Esophagus muscularis mucosa (tissue), 4 donors: Measurements from ENCODE around the gene PCED1B. TPM values are rescaled to one million over a fixed set of nuclear protein-coding genes. Genes with fewer than 3 reads are reported as not detected.

Experiments
- DNase-seq: peaks from one replicate; pipeline ENCODE4 v3.0.0-alpha.2; 2017; ENCODE audit errors: extremely low spot score
- H3K27ac ChIP-seq, 4 donors: fragments of 200-600 bp; sonication (generic); replicated peaks in 1 of 4; 1 replicate in 3 of 4; 2 replicates in 1 of 4; pipeline ENCODE4 v1.5.1; 2016 to 2019; ENCODE audit warnings: mild to moderate bottlenecking in 1 of 4
- H3K27me3 ChIP-seq, 4 donors: fragments of 200-600 bp; sonication (generic); one replicate each; pipeline versions ENCODE4 v1.5.1 to v1.6.0; 2016 to 2019
- H3K36me3 ChIP-seq, 4 donors: fragments of 200-600 bp; sonication (generic); one replicate each; pipeline ENCODE4 v1.5.1; 2016 to 2019
- H3K4me1 ChIP-seq, 4 donors: fragments of 200-600 bp; sonication (generic); one replicate each; pipeline ENCODE4 v1.5.1; 2016 to 2019
- H3K4me3 ChIP-seq, 4 donors: fragments of 200-600 bp; sonication (generic); 1 replicate in 2 of 4; 2 replicates in 2 of 4; pipeline ENCODE4 v1.5.1; 2016 to 2019; ENCODE audit warnings: mild to moderate bottlenecking in 4 of 4, moderate library complexity in 1 of 4
- H3K9me3 ChIP-seq, 4 donors: fragments of 200-600 bp; sonication (generic); 1 replicate in 3 of 4; 2 replicates in 1 of 4; pipeline ENCODE4 v1.5.1; 2016 to 2019
- CTCF ChIP-seq, 3 experiments: fragments of 200-600 bp in 2 of 3; fragments of 450-650 bp in 1 of 3; sonication (generic) in 2 of 3; IDR thresholded peaks; one replicate each; pipeline ENCODE4 v1.5.1; 2017 to 2019; ENCODE audit warnings: antibody characterized with exemption in 3 of 3, mild to moderate bottlenecking in 2 of 3, moderate library complexity in 1 of 3
- EP300 ChIP-seq: sonication (generic); formaldehyde crosslinking; IDR thresholded peaks from one replicate; pipeline ENCODE4 v1.6.1; 2017; ENCODE audit warnings: antibody characterized with exemption
- POLR2A ChIP-seq: fragments of 450-650 bp; IDR thresholded peaks from one replicate; pipeline ENCODE4 v1.6.1; 2017; ENCODE audit warnings: antibody characterized with exemption, moderate library complexity, mild to moderate bottlenecking, low read depth
- POLR2AphosphoS5 ChIP-seq, 2 donors: sonication (generic); formaldehyde crosslinking; IDR thresholded peaks; one replicate each; pipeline ENCODE4 v1.6.1; 2017; ENCODE audit warnings: antibody characterized with exemption in 2 of 2
- whole genome bisulfite sequencing: methylation state at CpG from one replicate; pipeline ENCODE4 v1.1.5; 2018; 5-methylcytosine and 5-hydroxymethylcytosine counted together
- intact Hi-C: fragments of 100-400 bp; cut with DNase I; formaldehyde crosslinking; loops from one replicate; pipeline ENCODE4 v1.15.1; 2023
- total RNA-seq, 4 donors: library from RNA; depleted of rRNA; stranded (reverse); fragments of >200 nt; gene quantifications; one replicate each; pipeline versions ENCODE4 v1.1.0 to v1.2.1, GENCODE V29; 2016

The PCED1B gene
- total RNA-seq, 4 donors from 2014 or later, result 0.92 to 2.1 (median 1.1) TPM

DNA sequence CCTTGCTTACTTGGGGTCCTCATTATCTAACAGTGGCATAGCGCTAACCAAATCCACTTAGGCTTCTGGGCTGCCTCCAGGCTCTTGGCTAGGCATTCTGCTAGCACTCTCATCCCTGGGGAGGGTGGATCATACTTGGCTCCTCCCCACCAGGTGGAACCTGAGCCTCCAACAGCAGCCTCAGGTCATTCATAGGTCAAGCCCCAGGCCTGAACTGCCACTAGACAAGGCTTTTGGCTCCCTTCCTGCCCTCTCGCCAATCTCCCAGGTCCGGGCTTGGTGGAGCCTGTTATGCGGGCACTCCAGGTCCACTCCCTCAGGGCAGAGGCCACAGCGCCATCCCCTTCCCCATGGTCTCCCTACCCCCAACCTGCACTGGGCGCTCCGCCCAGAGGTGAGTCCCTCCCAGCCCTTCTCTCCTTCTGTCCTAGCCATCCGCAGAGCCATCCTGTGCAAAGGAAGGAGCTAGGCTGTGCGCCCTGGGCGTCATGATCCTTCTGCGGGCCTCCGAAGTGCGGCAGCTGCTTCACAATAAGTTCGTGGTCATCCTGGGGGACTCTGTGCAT, 155.2 kb downstream of the PCED1B start:
- no peak for DNase-seq
- Histone ChIP-seq H3K27me3 (no peaks in the 10 kb centered on the region), H3K4me1 (peaks cover 0 to 5% (median 0%) of the 10 kb centered on the region in 4 donors), H3K9me3 (no peaks in the 10 kb centered on the region), H3K4me3 (no peak overlapping the region), H3K27ac (no peak overlapping the region), H3K36me3 (peaks cover 0 to 7% (median 3%) of the 10 kb centered on the region in 4 donors)
- TF ChIP-seq CTCF (IDR thresholded peaks at IDR 0.05) (no peak), POLR2A (no peak), EP300 (no peak), POLR2AphosphoS5 (IDR thresholded peaks at IDR 0.05) (no peak)
- WGBS, result 97% methylated on average over 12 of the region's 14 CpGs
- intact Hi-C loops, result no loop called here

DNA sequence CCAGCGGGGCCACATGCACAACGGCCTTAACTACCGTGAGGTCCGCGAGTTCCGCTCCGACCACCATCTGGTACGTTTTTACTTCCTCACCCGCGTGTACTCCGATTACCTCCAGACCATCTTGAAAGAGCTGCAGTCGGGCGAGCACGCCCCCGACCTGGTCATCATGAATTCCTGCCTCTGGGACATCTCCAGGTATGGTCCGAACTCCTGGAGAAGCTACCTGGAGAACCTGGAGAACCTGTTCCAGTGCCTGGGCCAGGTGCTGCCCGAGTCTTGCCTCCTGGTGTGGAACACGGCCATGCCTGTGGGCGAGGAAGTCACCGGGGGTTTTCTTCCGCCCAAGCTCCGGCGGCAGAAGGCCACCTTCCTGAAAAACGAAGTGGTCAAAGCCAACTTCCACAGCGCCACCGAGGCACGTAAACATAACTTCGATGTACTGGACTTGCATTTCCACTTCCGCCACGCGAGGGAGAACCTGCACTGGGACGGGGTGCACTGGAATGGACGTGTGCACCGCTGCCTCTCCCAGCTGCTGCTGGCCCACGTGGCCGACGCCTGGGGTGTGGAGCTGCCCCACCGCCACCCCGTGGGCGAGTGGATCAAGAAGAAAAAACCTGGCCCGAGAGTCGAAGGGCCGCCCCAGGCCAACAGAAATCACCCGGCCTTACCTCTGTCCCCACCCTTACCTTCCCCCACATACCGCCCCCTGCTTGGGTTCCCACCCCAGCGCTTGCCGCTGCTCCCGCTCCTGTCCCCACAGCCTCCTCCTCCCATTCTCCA, 156.0 kb downstream of the PCED1B start:
- no peak for TF ChIP-seq CTCF (IDR thresholded peaks at IDR 0.05)
- no peak for TF ChIP-seq EP300
- WGBS, result 97% methylated on average over 48 of the region's 48 CpGs
- intact Hi-C loops, result no loop called here
- Histone ChIP-seq H3K4me3 (no peak overlapping the region), H3K27ac (no peak overlapping the region), H3K36me3 (peaks cover 0 to 7% (median 3%) of the 10 kb centered on the region in 4 donors), H3K27me3 (no peaks in the 10 kb centered on the region), H3K4me1 (peaks cover 0 to 5% (median 0%) of the 10 kb centered on the region in 4 donors), H3K9me3 (no peaks in the 10 kb centered on the region)
- DNase-seq, result no peak

GRCh38 chr12:47236109-47236714, 156.8 kb downstream of the PCED1B start:
- DNase-seq, result no peak
- WGBS, result 91% methylated on average over 13 of the region's 13 CpGs
- Histone ChIP-seq H3K27ac (no peak overlapping the region), H3K4me3 (no peak overlapping the region), H3K27me3 (no peaks in the 10 kb centered on the region), H3K9me3 (no peaks in the 10 kb centered on the region), H3K4me1 (peaks cover 0 to 5% (median 0%) of the 10 kb centered on the region in 4 donors), H3K36me3 (peaks cover 0 to 7% (median 3%) of the 10 kb centered on the region in 4 donors)
- no peak for TF ChIP-seq CTCF (IDR thresholded peaks at IDR 0.05)
- TF ChIP-seq EP300, result no peak
- TF ChIP-seq POLR2AphosphoS5 (IDR thresholded peaks at IDR 0.05), result no peak
- TF ChIP-seq POLR2A, result no peak
- intact Hi-C loops, result no loop called here

GRCh38 chr12:47237751-47238211, 158.4 kb downstream of the PCED1B start:
- H3K4me1 ChIP-seq, result peaks cover 0 to 5% (median 0%) of the 10 kb centered on the region in 4 donors
- H3K4me3 ChIP-seq, result no peak overlapping the region
- intact Hi-C loops, result no loop called here
- 89% methylated on average over 1 of the region's 1 CpG for WGBS
- peaks cover 0 to 7% (median 3%) of the 10 kb centered on the region in 4 donors for H3K36me3 ChIP-seq
- H3K27ac ChIP-seq, result no peak overlapping the region
- no peaks in the 10 kb centered on the region for H3K27me3 ChIP-seq
- no peak for DNase-seq
- H3K9me3 ChIP-seq, result no peaks in the 10 kb centered on the region
- TF ChIP-seq EP300, result no peak
- no peak for TF ChIP-seq POLR2AphosphoS5 (IDR thresholded peaks at IDR 0.05)
- no peak for TF ChIP-seq POLR2A
- no peak for TF ChIP-seq CTCF (IDR thresholded peaks at IDR 0.05)
